NB4 (cell line): ENCODE measurements around the gene CELF4.

Source experiments
- DNase-seq: peaks from one replicate; pipeline ENCODE4 v3.0.0; 2010; ENCODE audit warnings: low read depth
- H3K4me3 ChIP-seq: one replicate; pipeline ENCODE4 v1.5.1; 2011; ENCODE audit warnings: mild to moderate bottlenecking, low read depth, low read length, moderate library complexity
- MYC ChIP-seq: IDR thresholded peaks from 2 replicates; pipeline ENCODE4 v1.6.1; 2011; ENCODE audit warnings: low read depth, low read length
- POLR2A ChIP-seq: IDR thresholded peaks from 2 replicates; pipeline ENCODE4 v1.6.1; 2011; ENCODE audit warnings: mild to moderate bottlenecking; ENCODE audit not compliant: insufficient read length; ENCODE audit errors: extremely low read depth
- TF ChIP-seq, protein P1 (sequence below): IDR thresholded peaks from one replicate; pipeline ENCODE4 v1.5.1; 2012; ENCODE audit warnings: low read depth, low read length
- TF ChIP-seq, protein P2 (sequence below): IDR thresholded peaks from 2 replicates; pipeline ENCODE4 v1.6.1; 2011; ENCODE audit warnings: low read depth, low read length

CELF4 gene

DNA sequence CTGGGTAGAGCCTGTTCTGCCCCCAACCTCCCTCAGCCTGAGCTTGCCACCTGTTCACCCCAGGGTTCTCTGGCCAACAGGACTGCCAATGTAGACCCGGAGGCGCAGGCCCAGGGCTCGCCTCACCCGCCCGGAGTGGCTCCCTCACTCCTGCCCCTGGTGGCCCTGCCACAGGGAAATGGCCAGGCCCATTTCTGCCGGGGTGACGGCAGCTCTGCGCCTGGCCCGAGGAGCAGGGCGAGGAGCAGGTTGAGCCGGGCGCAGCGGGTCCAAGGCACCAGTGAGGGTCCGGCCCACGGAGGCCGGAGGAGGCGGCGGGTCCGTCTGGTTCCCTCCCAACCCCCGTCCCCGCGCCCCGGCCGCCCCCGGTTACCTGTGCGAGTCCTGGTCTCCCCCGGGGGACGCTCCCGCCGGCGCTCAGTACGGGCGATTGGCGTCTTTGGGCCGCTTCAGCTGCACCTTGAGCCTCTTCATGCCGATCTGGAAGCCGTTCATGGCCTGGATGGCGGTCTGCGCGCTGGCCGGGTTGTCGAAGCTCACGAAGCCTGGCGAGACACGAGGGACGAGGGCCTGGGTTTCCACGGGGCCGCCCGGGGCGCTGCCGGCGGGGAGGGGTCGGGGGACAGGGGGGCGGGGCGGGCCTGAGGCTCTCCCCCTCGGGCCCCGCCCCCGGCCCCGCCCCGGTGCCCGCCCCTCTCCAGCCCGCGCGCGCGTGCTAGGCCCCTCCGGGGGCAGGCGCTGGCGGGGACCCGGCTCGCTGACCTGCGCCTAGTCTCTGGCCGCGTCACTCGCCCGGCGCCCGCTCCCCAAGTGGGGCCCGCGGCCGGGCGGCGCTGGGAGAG, 312.0 kb downstream of the CELF4 start:
- TF ChIP-seq, protein P1, sequence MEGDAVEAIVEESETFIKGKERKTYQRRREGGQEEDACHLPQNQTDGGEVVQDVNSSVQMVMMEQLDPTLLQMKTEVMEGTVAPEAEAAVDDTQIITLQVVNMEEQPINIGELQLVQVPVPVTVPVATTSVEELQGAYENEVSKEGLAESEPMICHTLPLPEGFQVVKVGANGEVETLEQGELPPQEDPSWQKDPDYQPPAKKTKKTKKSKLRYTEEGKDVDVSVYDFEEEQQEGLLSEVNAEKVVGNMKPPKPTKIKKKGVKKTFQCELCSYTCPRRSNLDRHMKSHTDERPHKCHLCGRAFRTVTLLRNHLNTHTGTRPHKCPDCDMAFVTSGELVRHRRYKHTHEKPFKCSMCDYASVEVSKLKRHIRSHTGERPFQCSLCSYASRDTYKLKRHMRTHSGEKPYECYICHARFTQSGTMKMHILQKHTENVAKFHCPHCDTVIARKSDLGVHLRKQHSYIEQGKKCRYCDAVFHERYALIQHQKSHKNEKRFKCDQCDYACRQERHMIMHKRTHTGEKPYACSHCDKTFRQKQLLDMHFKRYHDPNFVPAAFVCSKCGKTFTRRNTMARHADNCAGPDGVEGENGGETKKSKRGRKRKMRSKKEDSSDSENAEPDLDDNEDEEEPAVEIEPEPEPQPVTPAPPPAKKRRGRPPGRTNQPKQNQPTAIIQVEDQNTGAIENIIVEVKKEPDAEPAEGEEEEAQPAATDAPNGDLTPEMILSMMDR, result no peak
- TF ChIP-seq MYC (no peak), POLR2A (no peak)
- TF ChIP-seq, protein P2, sequence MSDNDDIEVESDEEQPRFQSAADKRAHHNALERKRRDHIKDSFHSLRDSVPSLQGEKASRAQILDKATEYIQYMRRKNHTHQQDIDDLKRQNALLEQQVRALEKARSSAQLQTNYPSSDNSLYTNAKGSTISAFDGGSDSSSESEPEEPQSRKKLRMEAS, result no peak
- H3K4me3 ChIP-seq, result no peak overlapping the region
- no peak for DNase-seq

DNA sequence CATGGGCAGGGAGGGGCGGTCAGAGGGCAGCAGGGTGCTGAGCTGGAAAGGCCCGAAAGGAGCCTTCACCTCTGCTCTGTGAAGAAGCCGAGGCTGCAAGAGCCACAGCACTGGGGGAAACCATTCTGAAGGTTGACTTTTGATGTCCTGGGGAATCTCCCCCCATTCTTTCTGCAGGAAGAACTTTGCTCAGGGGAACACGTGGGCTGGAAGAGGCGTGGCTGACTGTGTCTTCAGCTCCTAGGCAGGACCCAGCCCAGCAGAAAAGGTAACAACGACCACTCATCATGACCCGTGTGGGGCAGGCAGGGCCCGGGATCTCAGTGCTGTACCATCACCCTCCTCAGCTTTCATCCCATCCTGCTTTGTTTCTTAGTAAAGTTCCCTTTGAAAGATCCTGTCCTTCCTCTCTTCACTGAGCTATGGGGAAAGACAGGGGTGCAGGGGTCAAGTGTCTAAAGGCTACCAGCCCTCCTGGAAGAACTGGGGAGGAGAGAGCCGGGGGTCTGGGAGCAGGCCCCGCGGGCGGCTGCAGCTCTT, 312.7 kb downstream of the CELF4 start:
- no peak for DNase-seq
- no peak overlapping the region for H3K4me3 ChIP-seq
- TF ChIP-seq, protein P1, result no peak
- no peak for TF ChIP-seq MYC
- no peak for TF ChIP-seq POLR2A
- TF ChIP-seq, protein P2, result no peak

DNA sequence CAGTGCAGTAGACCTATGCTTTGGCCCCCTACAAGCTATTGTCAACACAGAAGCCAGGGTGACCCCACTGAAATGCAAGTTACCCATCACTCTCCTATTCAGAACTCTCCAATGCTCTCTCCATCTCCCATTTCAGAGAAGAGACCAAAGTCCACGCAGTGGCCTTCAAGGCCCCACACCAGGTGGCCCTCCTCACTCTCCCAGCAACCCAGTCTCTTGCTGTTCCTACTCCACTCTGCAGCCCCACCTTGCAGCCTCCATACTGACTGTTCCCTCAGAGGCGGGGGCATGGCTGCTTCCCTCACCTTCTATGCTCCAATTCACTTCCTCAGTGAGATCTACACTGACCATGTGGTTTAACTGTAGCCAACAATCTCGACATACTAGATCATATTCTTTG, 313.3 kb downstream of the CELF4 start:
- no peak overlapping the region for H3K4me3 ChIP-seq
- TF ChIP-seq MYC, result no peak
- TF ChIP-seq, protein P2, result no peak
- TF ChIP-seq, protein P1, result no peak
- no peak for TF ChIP-seq POLR2A
- DNase-seq, result no peak

DNA sequence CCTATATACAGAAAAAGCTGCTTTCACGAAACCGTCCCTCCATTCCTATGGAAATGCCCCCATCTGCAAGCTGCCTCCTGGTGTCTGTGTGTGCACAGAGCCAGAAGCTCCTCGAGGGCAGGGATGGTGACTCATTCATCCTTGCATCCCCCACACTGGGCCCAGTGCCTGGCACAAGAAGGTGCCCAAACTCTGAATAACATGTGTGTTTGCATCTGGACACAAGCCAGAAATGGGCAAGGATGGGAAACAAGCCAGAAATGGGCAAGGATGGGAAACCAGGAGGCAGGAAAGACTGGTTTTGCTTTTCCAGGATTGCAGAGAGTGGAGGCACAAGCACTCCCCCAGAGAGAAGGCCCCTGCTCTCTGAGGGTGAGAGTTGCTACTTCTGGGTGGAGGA, 313.9 kb downstream of the CELF4 start:
- no peak for TF ChIP-seq MYC
- no peak for TF ChIP-seq POLR2A
- TF ChIP-seq, protein P1, result no peak
- TF ChIP-seq, protein P2, result no peak
- no peak for DNase-seq

DNA sequence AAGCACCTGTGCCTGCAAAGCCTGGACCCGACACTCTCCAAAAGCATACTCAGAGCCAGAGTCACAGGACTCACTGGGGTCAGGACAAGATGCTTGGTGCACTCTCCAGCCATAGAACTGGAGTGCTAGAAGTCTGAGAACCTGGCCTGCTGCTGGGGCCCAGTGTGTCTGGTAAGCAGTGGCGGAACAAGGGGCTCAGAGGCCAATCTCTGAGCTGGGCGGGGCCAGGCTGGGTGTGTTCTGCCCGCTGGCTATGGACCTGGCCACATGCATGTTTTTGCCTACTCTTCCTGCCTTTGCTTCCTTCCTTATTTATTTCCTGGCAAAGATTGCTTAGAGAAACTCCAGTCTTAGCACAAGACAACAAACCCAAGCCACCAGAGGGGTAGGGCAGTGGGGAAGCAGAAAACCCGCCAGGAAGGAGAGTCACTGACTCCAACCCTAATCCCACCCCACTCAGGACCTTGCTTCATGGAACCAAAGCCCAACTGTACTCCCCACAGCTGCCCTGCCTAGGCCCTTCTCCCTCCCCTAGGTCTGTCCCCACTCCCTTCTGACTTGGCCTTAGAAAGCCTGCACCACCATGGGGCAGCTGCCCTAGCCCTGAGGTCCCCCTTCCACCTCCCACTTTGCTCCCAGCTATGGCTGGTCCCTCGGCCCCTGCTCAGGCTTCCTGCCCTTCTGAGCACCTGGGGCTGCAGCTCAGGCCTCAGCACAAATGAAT, 315.5 kb downstream of the CELF4 start:
- H3K4me3 ChIP-seq, result no peak overlapping the region
- TF ChIP-seq MYC (no peak), POLR2A (no peak)
- TF ChIP-seq, protein P1, result no peak
- TF ChIP-seq, protein P2, result no peak
- DNase-seq, result no peak

More for the DNA sequence above, 313.9 kb downstream of the CELF4 start:
- no peak overlapping the region for H3K4me3 ChIP-seq
